GM18951 (cell line): ENCODE data around the gene GABRG3.

Source experiments
- POLR2A ChIP-seq: IDR thresholded peaks from 4 replicates; pipeline ENCODE4 v1.6.1; 2011; ENCODE audit warnings: mild to moderate bottlenecking; ENCODE audit not compliant: insufficient read length, insufficient read depth; ENCODE audit errors: extremely low read depth
- in situ Hi-C: fragments of 300-500 bp; cut with MboI; formaldehyde crosslinking; loops from one replicate; pipeline ENCODE4 v1.12.0; 2022; ENCODE audit warnings: low sequenced_read_pairs, mixed read lengths, inconsistent platforms; ENCODE audit not compliant: unreplicated experiment

Gene GABRG3

GRCh38 chr15:27532358-27532757, 561.4 kb downstream of the GABRG3 start:
- in situ Hi-C loops, result no loop called here
- TF ChIP-seq POLR2A, result no peak

GRCh38 chr15:27535445-27536129, 564.6 kb downstream of the GABRG3 start:
- no peak for TF ChIP-seq POLR2A
- in situ Hi-C loops, result no loop called here

- no peak for TF ChIP-seq POLR2A
- in situ Hi-C loops, result no loop called here
Observed at GRCh38 chr15:27538325-27538724, 567.3 kb downstream of the GABRG3 start.

GRCh38 chr15:27541581-27541980, 570.6 kb downstream of the GABRG3 start:
- TF ChIP-seq POLR2A, result no peak
- in situ Hi-C loops, result no loop called here

GRCh38 chr15:27545494-27546255, 574.7 kb downstream of the GABRG3 start:
- in situ Hi-C loops, result no loop called here
- no peak for TF ChIP-seq POLR2A

GRCh38 chr15:27549746-27550145, 578.8 kb downstream of the GABRG3 start:
- in situ Hi-C loops, result no loop called here

GRCh38 chr15:27550635-27551034, 579.7 kb downstream of the GABRG3 start:
- in situ Hi-C loops, result no loop called here
- no peak for TF ChIP-seq POLR2A

More at GRCh38 chr15:27549746-27550145, 578.8 kb downstream of the GABRG3 start:
- TF ChIP-seq POLR2A, result no peak

GRCh38 chr15:27561816-27562215, 590.8 kb downstream of the GABRG3 start:
- in situ Hi-C loops, result no loop called here
- TF ChIP-seq POLR2A, result no peak

- in situ Hi-C loops, result no loop called here
- TF ChIP-seq POLR2A, result no peak
Observed at GRCh38 chr15:27563765-27564370, 592.9 kb downstream of the GABRG3 start.

GRCh38 chr15:27564656-27565055, 593.7 kb downstream of the GABRG3 start:
- no peak for TF ChIP-seq POLR2A
- in situ Hi-C loops, result no loop called here

GRCh38 chr15:27570746-27571145, 599.8 kb downstream of the GABRG3 start:
- in situ Hi-C loops, result no loop called here

GRCh38 chr15:27573805-27574485, 603.0 kb downstream of the GABRG3 start:
- in situ Hi-C loops, result no loop called here
- TF ChIP-seq POLR2A, result no peak

More at GRCh38 chr15:27570746-27571145, 599.8 kb downstream of the GABRG3 start:
- TF ChIP-seq POLR2A, result no peak

- in situ Hi-C loops, result no loop called here
- no peak for TF ChIP-seq POLR2A
Observed at GRCh38 chr15:27574541-27575054, 603.6 kb downstream of the GABRG3 start.
